ENCODE results near the gene EXOC3L4. TPM values are rescaled to one million over a fixed set of nuclear protein-coding genes. Genes with fewer than 3 reads are reported as not detected.

The EXOC3L4 gene
- total and polyA plus RNA-seq, 2 donors (not counting 3 experiments of a cell fraction or from before 2014, with no cell fraction given): not detected

DNA sequence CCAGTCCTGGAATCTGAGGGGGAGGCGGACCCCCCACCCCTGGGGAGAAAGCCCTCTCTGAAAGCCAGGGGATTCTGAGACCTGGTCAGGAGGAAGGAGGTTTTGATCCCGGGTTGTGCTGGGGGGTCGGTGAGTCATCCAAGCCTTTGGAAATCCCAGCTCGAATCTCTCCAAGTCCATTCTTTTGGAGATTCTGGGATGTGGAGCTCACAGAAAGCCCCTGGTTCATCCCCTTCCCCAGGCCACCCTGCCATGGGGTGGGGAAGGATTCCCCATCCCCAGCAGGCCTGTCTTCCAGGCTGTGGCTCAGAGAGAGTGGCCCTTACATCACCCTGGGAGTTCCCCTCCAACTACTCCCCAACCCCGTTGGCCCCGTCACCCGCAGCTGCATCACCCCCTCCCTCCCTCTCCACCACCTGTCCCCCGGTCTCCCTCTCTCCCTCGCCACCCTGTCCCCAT is 14.3 kb downstream of the EXOC3L4 start:
- no peak overlapping the region for H3K4me2 ChIP-seq (ENCODE audit: insufficient read depth, low read length)
- DNase-seq (ENCODE audit: low read depth, low spot score) (no peak), FAIRE-seq (no peak)
- H3K4me1 ChIP-seq (ENCODE audit: control insufficient read depth, extremely low read depth, insufficient read depth, low read length): peaks cover 6% of the 10 kb centered on the region
- H2AFZ ChIP-seq (ENCODE audit: low read depth, low read length): no peak overlapping the region
- POLR2A ChIA-PET: no interaction called here
- dilution Hi-C loops (cut with MboI; ENCODE audit: extremely low pct_ligation_motif_present, low sequenced_read_pairs): no loop called here
- H3K36me3 ChIP-seq (ENCODE audit: control insufficient read depth in 2 of 2, extremely low read depth in 1 of 2, insufficient read depth in 2 of 2, low read length in 2 of 2): no peaks in the 10 kb centered on the region
- H3K9ac ChIP-seq (replicated peaks; ENCODE audit: extremely low read depth, insufficient read depth, low read length): no peak overlapping the region
- BruUV-seq (replicated peaks): no TSS peak
- H3K9me3 ChIP-seq (replicated peaks; ENCODE audit: control insufficient read depth, insufficient read depth, low read length): no peaks in the 10 kb centered on the region
- no peaks in the 10 kb centered on the region for H4K20me1 ChIP-seq (replicated peaks; ENCODE audit: control insufficient read depth, extremely low read depth, insufficient read depth, low read length)
- no peak overlapping the region for H3K4me3 ChIP-seq (replicated peaks in 1 of 3; ENCODE audit: insufficient read depth in 1 of 3, low read depth in 1 of 3, low read length in 3 of 3)
- H3K27ac ChIP-seq (ENCODE audit: insufficient read depth, low read depth, low read length): no peak overlapping the region
- intact Hi-C loops (cut with micrococcal nuclease): loop anchor here (2.0 kb wide), 1 partner anchor 14 kb away; the partner anchor contains the start of gene TNFAIP2
- H3K9me1 ChIP-seq (replicated peaks; ENCODE audit: control insufficient read depth, extremely low read depth, insufficient read depth, low read length): no peaks in the 10 kb centered on the region
- TF ChIP-seq EZH2 (IDR thresholded peaks at IDR 0.05; ENCODE audit: borderline replicate concordance, low read depth, low read length, severe bottlenecking) (no peak), FOS (IDR thresholded peaks at IDR 0.05; ENCODE audit: borderline replicate concordance, insufficient read depth, low read length) (no peak), POLR2AphosphoS5 (IDR thresholded peaks at IDR 0.05; ENCODE audit: insufficient read depth, low read depth, low read length) (no peak), JUN (IDR thresholded peaks at IDR 0.05; ENCODE audit: borderline replicate concordance, insufficient read depth, insufficient read length, low read depth) (no peak), GATA2 (IDR thresholded peaks at IDR 0.05; ENCODE audit: insufficient read depth, insufficient read length, low read depth, low read length) (no peak), POLR2A (IDR thresholded peaks at IDR 0.05; ENCODE audit: low read depth, low read length) (no peak), MYC (IDR thresholded peaks at IDR 0.05; ENCODE audit: low read depth, low read length) (no peak)
- TF ChIP-seq, protein P1, sequence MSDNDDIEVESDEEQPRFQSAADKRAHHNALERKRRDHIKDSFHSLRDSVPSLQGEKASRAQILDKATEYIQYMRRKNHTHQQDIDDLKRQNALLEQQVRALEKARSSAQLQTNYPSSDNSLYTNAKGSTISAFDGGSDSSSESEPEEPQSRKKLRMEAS (IDR thresholded peaks at IDR 0.05; ENCODE audit: insufficient read depth, insufficient read length): no peak
- TF ChIP-seq, protein P2, sequence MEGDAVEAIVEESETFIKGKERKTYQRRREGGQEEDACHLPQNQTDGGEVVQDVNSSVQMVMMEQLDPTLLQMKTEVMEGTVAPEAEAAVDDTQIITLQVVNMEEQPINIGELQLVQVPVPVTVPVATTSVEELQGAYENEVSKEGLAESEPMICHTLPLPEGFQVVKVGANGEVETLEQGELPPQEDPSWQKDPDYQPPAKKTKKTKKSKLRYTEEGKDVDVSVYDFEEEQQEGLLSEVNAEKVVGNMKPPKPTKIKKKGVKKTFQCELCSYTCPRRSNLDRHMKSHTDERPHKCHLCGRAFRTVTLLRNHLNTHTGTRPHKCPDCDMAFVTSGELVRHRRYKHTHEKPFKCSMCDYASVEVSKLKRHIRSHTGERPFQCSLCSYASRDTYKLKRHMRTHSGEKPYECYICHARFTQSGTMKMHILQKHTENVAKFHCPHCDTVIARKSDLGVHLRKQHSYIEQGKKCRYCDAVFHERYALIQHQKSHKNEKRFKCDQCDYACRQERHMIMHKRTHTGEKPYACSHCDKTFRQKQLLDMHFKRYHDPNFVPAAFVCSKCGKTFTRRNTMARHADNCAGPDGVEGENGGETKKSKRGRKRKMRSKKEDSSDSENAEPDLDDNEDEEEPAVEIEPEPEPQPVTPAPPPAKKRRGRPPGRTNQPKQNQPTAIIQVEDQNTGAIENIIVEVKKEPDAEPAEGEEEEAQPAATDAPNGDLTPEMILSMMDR (IDR thresholded peaks at IDR 0.05; ENCODE audit: extremely low read depth in 1 of 2, insufficient read depth in 1 of 2, low read depth in 1 of 2, low read length in 2 of 2): no peak
- no peaks in the 10 kb centered on the region for H3K79me2 ChIP-seq (ENCODE audit: control insufficient read depth, insufficient read depth, low read length)
- CTCF ChIA-PET: interaction anchor here (1.1 kb wide), 1 partner anchor 41 kb away, joined by 3 read pairs; no protein-coding TSS in a partner anchor
- peaks cover 5 to 9% of the 10 kb centered on the region in 2 experiments for H3K27me3 ChIP-seq (ENCODE audit: control insufficient read depth in 2 of 2, insufficient read depth in 2 of 2, low read length in 2 of 2)
